KMS-11 (cell line): ENCODE measurements around the gene NR1I3.

Experiments used
- H2AFZ ChIP-seq: fragments of 200-600 bp; sonication (generic); 2 replicates; pipeline ENCODE4 v1.6.1; 2016; ENCODE audit warnings: antibody characterized with exemption, mixed run types, low read depth
- H3K27ac ChIP-seq: fragments of 200-600 bp; sonication (generic); 2 replicates; pipeline ENCODE4 v1.6.1; 2016; ENCODE audit warnings: mild to moderate bottlenecking, mixed run types
- H3K27me3 ChIP-seq: fragments of 200-600 bp; sonication (generic); 2 replicates; pipeline ENCODE4 v1.6.1; 2017; ENCODE audit warnings: mild to moderate bottlenecking, low read depth, mixed run types, moderate library complexity; ENCODE audit not compliant: insufficient read depth
- H3K36me3 ChIP-seq: fragments of 200-600 bp; sonication (generic); 2 replicates; pipeline ENCODE4 v1.6.1; 2017; ENCODE audit warnings: mild to moderate bottlenecking, mixed run types; ENCODE audit not compliant: insufficient read depth
- H3K4me1 ChIP-seq: fragments of 200-600 bp; sonication (generic); 2 replicates; pipeline ENCODE4 v1.6.1; 2016; ENCODE audit warnings: mild to moderate bottlenecking, low read depth, mixed run types; ENCODE audit not compliant: poor library complexity, severe bottlenecking
- H3K4me2 ChIP-seq: fragments of 200-600 bp; sonication (generic); 2 replicates; pipeline ENCODE4 v1.7.0; 2016; ENCODE audit warnings: mild to moderate bottlenecking, mixed run types
- H3K4me3 ChIP-seq: fragments of 200-600 bp; sonication (generic); IDR thresholded peaks from 2 replicates; pipeline ENCODE4 v1.6.1; 2017; ENCODE audit warnings: low read depth, low read length, mixed read lengths; ENCODE audit not compliant: insufficient read depth
- H3K79me2 ChIP-seq: fragments of 200-600 bp; sonication (generic); 2 replicates; pipeline ENCODE4 v1.6.1; 2016; ENCODE audit warnings: low read depth, mixed run types; ENCODE audit not compliant: insufficient read depth
- H3K9ac ChIP-seq: fragments of 200-600 bp; sonication (generic); 2 replicates; pipeline ENCODE4 v1.6.1; 2016; ENCODE audit warnings: mild to moderate bottlenecking, mixed run types
- H4K20me1 ChIP-seq: fragments of 200-600 bp; sonication (generic); 2 replicates; pipeline ENCODE4 v1.6.1; 2016; ENCODE audit warnings: mild to moderate bottlenecking, mixed run types; ENCODE audit not compliant: insufficient read depth
- TF ChIP-seq, protein P1 (sequence below): fragments of 200-600 bp; sonication (generic); conservative IDR thresholded peaks from 2 replicates; pipeline ENCODE4 v1.6.1; 2017; ENCODE audit warnings: low read depth, mild to moderate bottlenecking, antibody characterized with exemption, low read length, moderate library complexity, mixed read lengths

Gene NR1I3

DNA sequence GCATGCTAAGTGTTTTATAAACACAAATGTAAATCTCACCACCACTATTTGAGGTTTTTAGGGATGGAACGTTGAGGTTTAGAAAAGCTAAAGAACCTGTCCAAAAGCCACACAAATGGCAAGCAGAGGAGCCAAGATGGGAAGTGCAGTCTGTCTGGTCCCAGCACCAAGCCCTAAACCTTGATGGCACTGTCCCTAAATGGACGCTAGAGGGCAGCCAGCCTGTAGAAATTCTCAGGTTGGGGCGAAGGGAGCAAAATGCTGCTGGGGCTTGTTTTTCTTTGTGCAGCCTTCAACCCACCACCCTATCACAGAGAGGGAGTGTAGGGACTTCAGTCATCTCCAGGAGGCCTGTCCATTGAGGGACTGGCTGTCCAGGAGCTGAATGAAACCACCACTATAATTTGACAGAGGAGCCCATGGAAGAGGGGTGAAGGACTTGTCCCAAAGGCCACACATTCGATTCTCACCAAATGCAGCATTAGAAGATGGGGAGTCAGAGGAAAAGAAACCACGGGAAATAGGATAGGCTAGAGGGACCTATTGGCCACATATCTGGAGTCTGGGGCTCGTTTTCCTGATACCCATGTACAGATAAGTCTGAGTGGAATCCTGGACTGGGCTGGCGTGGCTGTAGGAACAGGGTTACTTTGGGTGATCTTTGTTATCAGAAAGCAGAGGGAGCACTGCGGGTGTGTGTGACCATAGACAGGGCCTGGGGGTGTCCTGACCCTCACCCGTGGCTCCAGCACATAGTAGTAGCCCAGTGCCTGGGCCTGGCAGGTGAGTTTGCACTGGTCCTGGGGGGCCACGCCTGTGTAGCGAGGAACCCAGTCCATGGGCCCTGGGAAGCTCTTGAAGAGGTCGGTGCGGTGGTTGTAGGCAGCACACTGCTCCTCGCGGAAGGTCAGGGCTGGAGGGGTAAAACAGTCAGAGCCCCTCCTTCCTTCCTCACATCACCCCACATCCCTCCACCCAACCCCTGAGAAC lies 45.2 kb downstream of the NR1I3 start:
- H2AFZ ChIP-seq = peak overlapping the region; percentile 65
- H4K20me1 ChIP-seq = no peaks in the 10 kb centered on the region
- H3K4me1 ChIP-seq = peaks cover 13% of the 10 kb centered on the region
- no peaks in the 10 kb centered on the region for H3K36me3 ChIP-seq
- peak overlapping the region; percentile 7; the same call in 1 of the 2 replicates for H3K4me2 ChIP-seq
- TF ChIP-seq, protein P1, sequence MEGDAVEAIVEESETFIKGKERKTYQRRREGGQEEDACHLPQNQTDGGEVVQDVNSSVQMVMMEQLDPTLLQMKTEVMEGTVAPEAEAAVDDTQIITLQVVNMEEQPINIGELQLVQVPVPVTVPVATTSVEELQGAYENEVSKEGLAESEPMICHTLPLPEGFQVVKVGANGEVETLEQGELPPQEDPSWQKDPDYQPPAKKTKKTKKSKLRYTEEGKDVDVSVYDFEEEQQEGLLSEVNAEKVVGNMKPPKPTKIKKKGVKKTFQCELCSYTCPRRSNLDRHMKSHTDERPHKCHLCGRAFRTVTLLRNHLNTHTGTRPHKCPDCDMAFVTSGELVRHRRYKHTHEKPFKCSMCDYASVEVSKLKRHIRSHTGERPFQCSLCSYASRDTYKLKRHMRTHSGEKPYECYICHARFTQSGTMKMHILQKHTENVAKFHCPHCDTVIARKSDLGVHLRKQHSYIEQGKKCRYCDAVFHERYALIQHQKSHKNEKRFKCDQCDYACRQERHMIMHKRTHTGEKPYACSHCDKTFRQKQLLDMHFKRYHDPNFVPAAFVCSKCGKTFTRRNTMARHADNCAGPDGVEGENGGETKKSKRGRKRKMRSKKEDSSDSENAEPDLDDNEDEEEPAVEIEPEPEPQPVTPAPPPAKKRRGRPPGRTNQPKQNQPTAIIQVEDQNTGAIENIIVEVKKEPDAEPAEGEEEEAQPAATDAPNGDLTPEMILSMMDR = peak; percentile 100
- no peak overlapping the region for H3K4me3 ChIP-seq
- no peak overlapping the region for H3K9ac ChIP-seq
- no peaks in the 10 kb centered on the region for H3K79me2 ChIP-seq
- no peaks in the 10 kb centered on the region; the same call in 1 of the 2 replicates for H3K27me3 ChIP-seq
- no peak overlapping the region for H3K27ac ChIP-seq

DNA sequence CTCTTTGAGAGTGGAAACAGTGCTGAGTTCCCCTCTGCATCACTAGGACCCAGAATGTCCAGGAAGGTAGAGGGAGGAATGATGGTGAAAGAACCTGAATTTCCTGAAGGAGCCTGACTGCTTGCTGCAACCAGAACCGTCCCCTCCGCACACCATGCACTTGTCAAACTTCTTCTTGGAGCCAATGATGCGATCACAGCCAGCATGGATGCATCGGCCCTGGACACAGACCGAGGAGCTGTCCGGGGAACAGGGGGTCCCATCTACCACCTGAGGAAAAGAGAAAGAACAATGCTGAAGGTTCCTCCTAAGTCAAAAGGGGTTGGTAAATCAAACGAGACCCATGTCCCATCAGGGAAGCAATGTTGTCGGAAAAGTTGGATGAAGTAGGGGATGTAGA lies 46.0 kb downstream of the NR1I3 start:
- TF ChIP-seq, protein P1 = no peak
- H3K4me1 ChIP-seq = peaks cover 18% of the 10 kb centered on the region
- peak overlapping the region; percentile 65; the same call in 1 of the 2 replicates for H2AFZ ChIP-seq
- no peak overlapping the region for H3K4me3 ChIP-seq
- H3K4me2 ChIP-seq = peak overlapping the region; percentile 7; the same call in 1 of the 2 replicates
- H4K20me1 ChIP-seq = no peaks in the 10 kb centered on the region
- H3K79me2 ChIP-seq = no peaks in the 10 kb centered on the region
- no peaks in the 10 kb centered on the region; the same call in 1 of the 2 replicates for H3K27me3 ChIP-seq
- no peaks in the 10 kb centered on the region for H3K36me3 ChIP-seq
- H3K27ac ChIP-seq = no peak overlapping the region
- no peak overlapping the region for H3K9ac ChIP-seq

DNA sequence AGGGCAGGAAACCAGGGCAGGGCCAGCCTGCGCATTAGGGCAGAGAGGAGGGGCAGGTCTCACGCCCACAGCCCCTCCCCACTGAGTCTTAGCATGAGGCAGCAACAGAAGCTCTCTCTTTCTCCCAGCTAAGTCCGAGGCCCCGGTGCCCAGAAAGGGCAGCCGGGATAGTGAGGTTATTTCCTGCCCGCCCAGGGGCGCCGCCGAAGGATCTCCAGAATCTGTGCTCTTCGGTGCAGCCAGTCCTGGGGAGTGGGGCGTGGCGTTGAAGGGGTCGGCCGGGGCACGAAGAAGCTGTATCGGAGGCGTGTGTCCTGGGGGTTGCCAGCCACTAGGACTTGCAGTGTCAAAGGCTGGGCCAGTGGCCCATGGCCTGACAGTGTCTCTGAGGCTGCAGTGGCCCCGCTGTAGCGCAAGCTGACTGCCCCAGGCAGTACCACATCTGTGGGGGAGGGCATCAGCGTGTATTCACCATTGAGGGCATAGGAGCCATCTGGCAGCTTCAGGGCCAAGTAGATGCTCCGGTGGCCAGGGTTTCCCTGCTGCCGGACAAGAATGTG lies 47.0 kb downstream of the NR1I3 start:
- Histone ChIP-seq H3K27me3 (no peaks in the 10 kb centered on the region), H3K36me3 (no peaks in the 10 kb centered on the region), H3K9ac (no peak overlapping the region), H3K79me2 (no peaks in the 10 kb centered on the region), H3K4me2 (no peak overlapping the region), H2AFZ (no peak overlapping the region), H3K4me3 (no peak overlapping the region), H3K27ac (no peak overlapping the region), H3K4me1 (peaks cover 27% of the 10 kb centered on the region), H4K20me1 (no peaks in the 10 kb centered on the region)
- TF ChIP-seq, protein P1 = no peak

DNA sequence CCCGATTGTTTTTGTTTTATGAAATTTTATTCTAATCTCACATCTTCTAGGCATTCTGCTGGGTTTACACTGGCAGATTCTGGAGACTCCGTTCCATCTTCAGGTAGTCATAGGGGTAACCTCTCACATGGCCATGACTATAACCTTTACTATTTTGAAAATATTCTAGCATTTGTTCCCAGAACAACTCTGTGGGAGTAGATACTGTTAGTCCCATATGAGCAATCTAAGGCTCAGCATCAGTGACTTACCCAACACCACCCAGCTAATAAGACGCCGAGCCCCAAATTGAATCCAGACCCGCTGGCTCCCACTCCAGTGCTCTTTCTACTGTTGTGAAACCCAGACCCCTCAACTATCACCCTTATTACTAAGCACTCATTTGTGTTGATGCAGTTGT lies 49.0 kb downstream of the NR1I3 start:
- no peaks in the 10 kb centered on the region for H4K20me1 ChIP-seq
- H3K36me3 ChIP-seq = no peaks in the 10 kb centered on the region
- H3K79me2 ChIP-seq = no peaks in the 10 kb centered on the region
- no peak overlapping the region for H3K9ac ChIP-seq
- H3K4me2 ChIP-seq = no peak overlapping the region
- H3K4me1 ChIP-seq = peaks cover 47% of the 10 kb centered on the region
- H3K27ac ChIP-seq = no peak overlapping the region
- H2AFZ ChIP-seq = no peak overlapping the region
- TF ChIP-seq, protein P1 = no peak; the same call in 1 of the 2 replicates
- H3K27me3 ChIP-seq = no peaks in the 10 kb centered on the region
- no peak overlapping the region for H3K4me3 ChIP-seq
